ES-I3 (cell line): ENCODE measurements around the gene SRSF1.

Experiments
- H3K36me3 ChIP-seq: 2 replicates; pipeline ENCODE4 v1.6.1; 2013; ENCODE audit warnings: mild to moderate bottlenecking, low read length, control low read depth, moderate library complexity; ENCODE audit not compliant: insufficient read depth
- H3K4me1 ChIP-seq: 2 replicates; pipeline ENCODE4 v1.6.1; 2013; ENCODE audit warnings: mild to moderate bottlenecking, control low read depth, low read length; ENCODE audit not compliant: insufficient read depth
- H3K9ac ChIP-seq: 2 replicates; pipeline ENCODE4 v1.6.1; 2013; ENCODE audit warnings: low read depth, mild to moderate bottlenecking, low read length, moderate library complexity
- H3K9me3 ChIP-seq: 2 replicates; pipeline ENCODE4 v1.6.1; 2013; ENCODE audit warnings: mild to moderate bottlenecking, low read length, moderate library complexity; ENCODE audit not compliant: control insufficient read depth, insufficient read depth

Gene SRSF1

DNA sequence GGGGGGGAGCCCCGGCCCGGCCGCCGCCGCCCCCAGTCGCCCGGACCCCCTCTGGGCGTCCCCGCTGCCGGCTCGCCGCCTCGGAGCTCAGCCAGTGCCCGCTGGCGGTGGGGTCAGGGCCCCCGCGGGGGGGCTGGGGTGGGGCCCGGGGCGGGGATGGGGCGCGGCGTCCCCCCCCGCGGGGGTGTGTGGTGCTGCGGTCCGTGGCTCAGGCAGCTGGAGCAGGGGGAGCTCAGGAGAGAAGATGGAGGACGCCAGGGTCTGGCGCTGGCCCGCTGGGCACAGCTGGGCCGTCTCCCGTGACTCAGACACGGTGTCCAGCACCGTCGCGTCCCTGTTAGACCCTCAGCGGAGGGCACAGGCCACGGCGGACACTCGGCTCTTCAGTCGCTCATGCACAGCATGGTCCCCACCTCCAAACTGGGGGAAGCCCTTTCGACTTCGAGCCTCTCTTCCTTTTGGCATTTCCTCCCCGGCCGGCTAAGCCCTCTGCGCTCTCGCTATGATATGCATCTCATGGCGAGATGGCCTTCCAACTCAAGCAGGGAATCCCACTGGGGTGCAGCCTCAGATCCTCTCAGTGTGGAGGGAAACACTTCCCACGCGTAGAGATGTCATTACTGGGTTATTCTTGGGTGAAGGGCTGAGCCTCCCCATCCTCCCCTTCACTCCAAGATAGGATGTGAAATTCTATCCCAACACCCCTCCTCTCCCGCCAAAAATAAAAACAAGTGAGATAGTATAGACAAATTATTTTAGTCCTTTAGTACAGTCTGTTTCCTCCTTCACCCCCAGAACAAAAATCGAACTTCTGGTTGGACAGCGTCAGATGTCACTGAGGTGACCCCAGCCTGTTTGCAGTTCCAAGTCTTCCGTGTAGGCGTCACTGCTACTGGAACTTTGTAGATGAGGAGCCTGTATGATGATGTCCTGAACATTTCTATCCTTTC is 18.5 kb downstream of the SRSF1 start:
- Histone ChIP-seq H3K4me1 (peaks cover 19% of the 10 kb centered on the region), H3K36me3 (no peaks in the 10 kb centered on the region), H3K9me3 (no peaks in the 10 kb centered on the region), H3K9ac (peak overlapping the region; percentile 71)

GRCh38 chr17:57987581-57988300 is 19.3 kb downstream of the SRSF1 start, which contains the start of gene VEZF1:
Gene VEZF1, minus strand, starts transcription at chr17:57988254. Its CDS starts 143 bp downstream, at chr17:57988111.
- Histone ChIP-seq H3K4me1 (peaks cover 19% of the 10 kb centered on the region), H3K9me3 (no peaks in the 10 kb centered on the region)

DNA sequence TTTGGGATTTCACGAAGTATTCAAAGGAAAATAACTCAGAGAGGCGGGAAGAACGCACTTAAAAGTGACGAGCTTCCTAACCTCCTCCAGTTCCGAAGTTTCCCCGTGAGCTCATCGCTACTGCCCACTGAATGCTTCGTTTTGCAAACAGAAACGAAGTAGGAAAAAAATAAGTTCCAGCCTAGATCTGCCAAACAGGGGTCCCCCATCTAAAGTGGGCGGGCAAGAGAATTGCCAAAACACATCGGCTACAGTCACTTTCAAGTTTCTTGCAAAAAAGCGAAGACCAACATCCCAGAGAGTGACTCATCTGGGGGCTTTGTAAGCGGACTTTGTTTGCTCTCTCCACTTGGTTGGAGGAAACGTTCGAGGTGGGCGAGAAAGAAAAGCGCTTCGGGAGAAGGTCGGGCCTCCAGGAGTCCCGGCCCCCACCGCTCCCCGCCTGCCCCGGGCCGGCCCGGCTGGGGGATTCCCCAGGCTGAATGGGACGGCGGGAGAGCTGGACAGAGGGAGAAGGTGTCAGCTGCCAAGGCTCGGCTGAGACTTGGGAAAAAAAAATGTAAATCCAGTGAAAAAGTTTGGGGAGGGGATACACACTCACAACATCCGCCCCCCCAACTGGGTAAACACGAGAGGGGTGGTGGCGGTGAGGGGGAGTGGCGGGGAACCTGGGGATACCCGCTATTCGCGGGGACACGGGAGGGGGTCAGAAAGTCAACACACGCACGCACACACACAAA is 20.0 kb downstream of the SRSF1 start:
- Histone ChIP-seq H3K36me3 (peaks cover 7% of the 10 kb centered on the region; the same call in 1 of the 2 replicates), H3K4me1 (peaks cover 19% of the 10 kb centered on the region), H3K9ac (peak overlapping the region; percentile 80), H3K9me3 (no peaks in the 10 kb centered on the region)

More at GRCh38 chr17:57987581-57988300, 19.3 kb downstream of the SRSF1 start, which contains the start of gene VEZF1:
- H3K36me3 ChIP-seq = peaks cover 1% of the 10 kb centered on the region; the same call in 1 of the 2 replicates
- peak within 1 kb of the TSS; percentile 80 for H3K9ac ChIP-seq

DNA sequence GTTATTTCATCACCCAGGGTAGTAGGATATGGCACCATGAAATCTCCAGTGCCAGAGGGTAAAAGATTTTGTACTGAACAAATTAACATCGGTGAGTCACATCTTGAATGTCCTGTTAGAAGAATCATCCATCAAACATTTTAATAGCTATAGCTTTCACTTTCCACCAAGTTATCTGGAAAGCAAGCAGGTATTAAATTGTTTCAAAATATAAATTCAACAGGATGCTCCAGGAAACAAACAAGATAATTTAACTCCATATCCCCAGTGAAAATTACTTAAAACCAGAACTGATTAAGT is 21.4 kb downstream of the SRSF1 start:
- Histone ChIP-seq H3K36me3 (peaks cover 12% of the 10 kb centered on the region), H3K9me3 (no peaks in the 10 kb centered on the region), H3K9ac (0 out of 2 replicates have a peak overlapping the region, but pooled peaks have one; percentile 9), H3K4me1 (peaks cover 14% of the 10 kb centered on the region)

- Histone ChIP-seq H3K36me3 (peaks cover 17% of the 10 kb centered on the region), H3K4me1 (peaks cover 14% of the 10 kb centered on the region), H3K9ac (0 out of 2 replicates have a peak overlapping the region, but pooled peaks have one; percentile 9), H3K9me3 (no peaks in the 10 kb centered on the region)
Measured at GRCh38 chr17:57984936-57985674, 21.9 kb downstream of the SRSF1 start.

- Histone ChIP-seq H3K9me3 (no peaks in the 10 kb centered on the region), H3K4me1 (peaks cover 14% of the 10 kb centered on the region), H3K36me3 (peaks cover 17% of the 10 kb centered on the region), H3K9ac (no peak overlapping the region)
Measured at GRCh38 chr17:57984261-57984890, 22.7 kb downstream of the SRSF1 start.

DNA sequence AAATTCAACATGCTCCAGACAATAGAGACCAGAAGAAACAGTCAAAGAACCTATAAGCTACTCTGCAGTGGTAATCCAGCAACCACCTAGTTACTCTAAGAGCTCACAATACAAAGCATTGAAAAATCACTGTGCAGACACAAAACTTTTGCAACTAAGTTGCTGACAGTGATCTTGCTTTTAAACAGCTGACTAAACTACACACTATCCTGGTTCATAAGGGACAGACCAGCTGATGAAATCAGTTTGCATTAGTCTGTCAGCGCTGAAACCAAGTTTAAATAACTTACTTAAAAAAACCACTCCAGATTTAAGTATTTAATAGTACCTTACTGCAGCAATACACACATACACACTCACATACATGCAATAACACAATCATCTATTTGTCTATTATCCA is 23.6 kb downstream of the SRSF1 start:
- Histone ChIP-seq H3K9ac (no peak overlapping the region), H3K36me3 (peaks cover 17% of the 10 kb centered on the region), H3K9me3 (no peaks in the 10 kb centered on the region), H3K4me1 (peaks cover 14% of the 10 kb centered on the region)

DNA sequence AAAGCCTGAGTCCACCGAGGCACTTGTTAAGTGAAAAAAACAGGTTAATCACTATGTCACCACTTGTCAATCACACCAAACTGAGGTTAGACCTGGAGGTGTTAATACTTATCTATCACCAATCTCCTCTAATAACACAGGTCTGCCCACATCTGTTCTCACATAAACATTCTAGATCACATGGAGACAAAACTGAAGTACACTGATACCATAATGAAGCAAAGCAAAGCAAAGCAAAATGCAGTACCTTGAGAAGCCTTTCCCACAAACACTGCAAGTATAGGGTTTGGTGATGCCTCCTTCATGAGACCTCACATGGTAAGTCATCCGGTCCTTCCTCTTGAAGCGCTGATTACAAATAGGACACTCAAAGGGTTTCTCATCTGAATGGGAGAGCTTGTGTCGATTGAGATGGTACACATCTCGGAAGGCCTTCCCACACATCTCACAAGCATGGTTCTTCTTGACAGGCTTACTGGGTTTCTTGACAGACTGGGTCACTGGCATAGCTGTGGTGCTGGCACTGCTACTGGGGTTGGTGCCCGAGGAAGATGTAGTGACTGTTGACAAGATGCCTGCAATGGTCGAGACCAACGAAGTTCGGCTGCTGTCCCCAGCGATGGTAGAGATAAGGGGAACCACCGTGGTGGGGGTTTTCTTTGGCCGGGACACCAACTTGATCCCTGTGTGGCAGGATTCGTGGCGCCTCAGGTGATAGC is 24.4 kb downstream of the SRSF1 start:
- Histone ChIP-seq H3K36me3 (peaks cover 22% of the 10 kb centered on the region), H3K4me1 (peaks cover 14% of the 10 kb centered on the region), H3K9me3 (no peaks in the 10 kb centered on the region), H3K9ac (no peak overlapping the region)

GRCh38 chr17:57980522-57980921 is 26.5 kb downstream of the SRSF1 start:
- peaks cover 33% of the 10 kb centered on the region for H3K36me3 ChIP-seq

DNA sequence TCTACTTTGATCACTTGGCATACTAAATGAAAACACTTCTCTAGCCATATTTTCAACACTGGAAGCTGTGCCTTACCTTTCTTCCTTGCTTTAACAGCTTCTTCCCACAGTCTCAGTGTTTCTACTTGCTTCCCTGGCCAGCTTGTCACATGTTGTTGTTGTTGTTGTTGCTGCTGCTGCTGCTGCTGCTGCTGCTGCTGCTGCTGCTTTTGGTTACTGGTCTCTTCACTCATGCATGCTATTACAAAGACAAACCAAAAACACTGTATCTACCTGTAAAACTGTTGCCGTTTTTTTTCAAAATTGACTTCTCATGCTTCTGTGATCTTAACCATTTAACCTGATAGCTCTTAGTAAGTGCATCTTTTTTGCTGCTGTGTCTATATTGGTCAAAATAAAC is 28.0 kb downstream of the SRSF1 start:
- no peaks in the 10 kb centered on the region for H3K9me3 ChIP-seq
- H3K36me3 ChIP-seq = peaks cover 44% of the 10 kb centered on the region
- H3K4me1 ChIP-seq = no peaks in the 10 kb centered on the region
- no peak overlapping the region for H3K9ac ChIP-seq

More at GRCh38 chr17:57980522-57980921, 26.5 kb downstream of the SRSF1 start:
- no peaks in the 10 kb centered on the region for H3K9me3 ChIP-seq
- peaks cover 10% of the 10 kb centered on the region for H3K4me1 ChIP-seq
- H3K9ac ChIP-seq = no peak overlapping the region

DNA sequence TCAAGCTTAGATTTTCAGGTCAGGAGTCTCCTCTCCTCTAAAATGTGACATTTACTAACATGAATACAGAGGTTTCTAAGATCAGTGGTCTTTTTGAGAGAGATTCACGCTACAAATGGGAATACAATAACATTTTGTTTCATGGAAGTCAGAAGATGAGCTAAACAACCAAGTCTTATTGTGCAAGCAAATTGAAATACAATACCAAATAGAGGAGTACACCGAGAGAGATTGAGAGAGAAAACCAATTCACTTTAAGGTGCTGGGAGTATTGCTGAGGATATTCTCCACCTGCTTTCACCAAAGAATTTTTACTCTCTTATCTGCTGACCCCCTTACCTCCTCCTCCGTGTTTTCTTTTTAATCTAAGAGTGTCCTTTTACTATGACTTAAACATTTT is 30.5 kb downstream of the SRSF1 start:
- peaks cover 34% of the 10 kb centered on the region for H3K36me3 ChIP-seq
- no peaks in the 10 kb centered on the region for H3K4me1 ChIP-seq
- H3K9ac ChIP-seq = no peak overlapping the region
- no peaks in the 10 kb centered on the region for H3K9me3 ChIP-seq

GRCh38 chr17:57975044-57975443 is 32.0 kb downstream of the SRSF1 start:
- Histone ChIP-seq H3K36me3 (peaks cover 27% of the 10 kb centered on the region), H3K9me3 (no peaks in the 10 kb centered on the region), H3K4me1 (no peaks in the 10 kb centered on the region), H3K9ac (no peak overlapping the region)
